Stimulated activated effector memory CD8-positive, alpha-beta T cell treated with anti-CD3 and anti-CD28 coated beads, Interleukin-12 subunit alpha, Interleukin-12 subunit beta, amount 100 ng/mL, for 72 hours (primary cell): ENCODE results near the gene MCF2L2.

Experiments used
- ATAC-seq: fragments of 150-1000 bp; cut with Tn5 transposase; 2 replicates; pipeline ENCODE4 v1.10.0; 2021
- DNase-seq, 2 donors: peaks; one replicate each; pipeline ENCODE4 v3.0.0; 2021 to 2022; ENCODE audit warnings: low spot score in 2 of 2
- H3K27ac Mint-ChIP-seq: one replicate; pipeline ENCODE4 v1.8.0; 2022; ENCODE audit warnings: mild to moderate bottlenecking, mixed read lengths
- H3K36me3 Mint-ChIP-seq: one replicate; pipeline ENCODE4 v1.8.0; 2022; ENCODE audit warnings: mild to moderate bottlenecking, mixed read lengths
- H3K4me1 Mint-ChIP-seq: one replicate; pipeline ENCODE4 v1.8.0; 2022; ENCODE audit warnings: mixed read lengths
- H3K4me3 Mint-ChIP-seq: one replicate; pipeline ENCODE4 v1.8.0; 2022; ENCODE audit warnings: mild to moderate bottlenecking, mixed read lengths
- H3K9me3 Mint-ChIP-seq: one replicate; pipeline ENCODE4 v1.8.0; 2022; ENCODE audit warnings: mixed read lengths

The MCF2L2 gene

GRCh38 chr3:183295211-183295610, 133.2 kb downstream of the MCF2L2 start:
- Mint-ChIP-seq H3K27ac (peak overlapping the region; percentile 64), H3K4me3 (no peak overlapping the region), H3K4me1 (peaks cover 6% of the 10 kb centered on the region), H3K9me3 (no peaks in the 10 kb centered on the region), H3K36me3 (peaks cover 5% of the 10 kb centered on the region)
- no peak for DNase-seq
- ATAC-seq: no peak

- DNase-seq (no peak), ATAC-seq (no peak)
- H3K27ac Mint-ChIP-seq: no peak overlapping the region
- H3K9me3 Mint-ChIP-seq: no peaks in the 10 kb centered on the region
- peaks cover 6% of the 10 kb centered on the region for H3K4me1 Mint-ChIP-seq
- H3K4me3 Mint-ChIP-seq: no peak overlapping the region
- H3K36me3 Mint-ChIP-seq: peaks cover 5% of the 10 kb centered on the region
These were observed 134.5 kb downstream of the MCF2L2 start for GRCh38 chr3:183293966-183294365.

- Mint-ChIP-seq H3K4me3 (no peak overlapping the region), H3K27ac (no peak overlapping the region), H3K4me1 (peaks cover 11% of the 10 kb centered on the region)
These were observed 136.9 kb downstream of the MCF2L2 start for GRCh38 chr3:183291497-183292031.

GRCh38 chr3:183290216-183290615, 138.2 kb downstream of the MCF2L2 start:
- Mint-ChIP-seq H3K27ac (no peak overlapping the region), H3K4me1 (peaks cover 17% of the 10 kb centered on the region), H3K9me3 (no peaks in the 10 kb centered on the region), H3K4me3 (no peak overlapping the region), H3K36me3 (peaks cover 14% of the 10 kb centered on the region)
- ATAC-seq (no peak), DNase-seq (no peak)

More at GRCh38 chr3:183291497-183292031, 136.9 kb downstream of the MCF2L2 start:
- Mint-ChIP-seq H3K9me3 (no peaks in the 10 kb centered on the region), H3K36me3 (peaks cover 7% of the 10 kb centered on the region)
- DNase-seq (no peak), ATAC-seq (no peak)

- H3K9me3 Mint-ChIP-seq: no peaks in the 10 kb centered on the region
- H3K27ac Mint-ChIP-seq: no peak overlapping the region
These were observed 140.3 kb downstream of the MCF2L2 start for GRCh38 chr3:183288117-183288516.

GRCh38 chr3:183287301-183287971, 141.0 kb downstream of the MCF2L2 start:
- DNase-seq (no peak), ATAC-seq (peak; percentile 48)
- peak overlapping the region; percentile 90 for H3K27ac Mint-ChIP-seq

More at GRCh38 chr3:183288117-183288516, 140.3 kb downstream of the MCF2L2 start:
- no peak for ATAC-seq
- no peak for DNase-seq
- H3K36me3 Mint-ChIP-seq: peaks cover 14% of the 10 kb centered on the region
- H3K4me1 Mint-ChIP-seq: peaks cover 23% of the 10 kb centered on the region
- no peak overlapping the region for H3K4me3 Mint-ChIP-seq

GRCh38 chr3:183285828-183286457, 142.5 kb downstream of the MCF2L2 start:
- peaks cover 14% of the 10 kb centered on the region for H3K36me3 Mint-ChIP-seq
- peaks cover 23% of the 10 kb centered on the region for H3K4me1 Mint-ChIP-seq
- peak; percentile 73 to 94 for DNase-seq
- ATAC-seq: peak; percentile 95
- H3K9me3 Mint-ChIP-seq: no peaks in the 10 kb centered on the region
- peak overlapping the region; percentile 90 for H3K27ac Mint-ChIP-seq
- H3K4me3 Mint-ChIP-seq: peak overlapping the region; percentile 53

More at GRCh38 chr3:183287301-183287971, 141.0 kb downstream of the MCF2L2 start:
- Mint-ChIP-seq H3K9me3 (no peaks in the 10 kb centered on the region), H3K4me3 (peak overlapping the region; percentile 53), H3K4me1 (peaks cover 23% of the 10 kb centered on the region), H3K36me3 (peaks cover 14% of the 10 kb centered on the region)

- H3K4me1 Mint-ChIP-seq: peaks cover 23% of the 10 kb centered on the region
- peak overlapping the region; percentile 53 for H3K4me3 Mint-ChIP-seq
- peaks cover 14% of the 10 kb centered on the region for H3K36me3 Mint-ChIP-seq
- peak overlapping the region; percentile 90 for H3K27ac Mint-ChIP-seq
- ATAC-seq: no peak
- H3K9me3 Mint-ChIP-seq: no peaks in the 10 kb centered on the region
- DNase-seq: no peak
These were observed 143.1 kb downstream of the MCF2L2 start for GRCh38 chr3:183285318-183285717.

- peaks cover 23% of the 10 kb centered on the region for H3K4me1 Mint-ChIP-seq
- DNase-seq (no peak), ATAC-seq (no peak)
- H3K27ac Mint-ChIP-seq: peak overlapping the region; percentile 90
- peaks cover 14% of the 10 kb centered on the region for H3K36me3 Mint-ChIP-seq
- H3K9me3 Mint-ChIP-seq: no peaks in the 10 kb centered on the region
- H3K4me3 Mint-ChIP-seq: no peak overlapping the region
These were observed 143.8 kb downstream of the MCF2L2 start for GRCh38 chr3:183284570-183284969.

- Mint-ChIP-seq H3K9me3 (no peaks in the 10 kb centered on the region), H3K36me3 (peaks cover 14% of the 10 kb centered on the region), H3K4me3 (no peak overlapping the region), H3K4me1 (peaks cover 23% of the 10 kb centered on the region), H3K27ac (no peak overlapping the region)
- DNase-seq (no peak), ATAC-seq (no peak)
These were observed 144.5 kb downstream of the MCF2L2 start for GRCh38 chr3:183283886-183284285.

GRCh38 chr3:183281126-183281797, 147.2 kb downstream of the MCF2L2 start:
- no peaks in the 10 kb centered on the region for H3K9me3 Mint-ChIP-seq
- H3K4me1 Mint-ChIP-seq: peaks cover 9% of the 10 kb centered on the region
- ATAC-seq (no peak), DNase-seq (peak in 1 of 2 donors; percentile 20)
- H3K36me3 Mint-ChIP-seq: peaks cover 7% of the 10 kb centered on the region
- H3K27ac Mint-ChIP-seq: no peak overlapping the region
- no peak overlapping the region for H3K4me3 Mint-ChIP-seq

- Mint-ChIP-seq H3K27ac (no peak overlapping the region), H3K9me3 (no peaks in the 10 kb centered on the region), H3K4me3 (no peak overlapping the region), H3K4me1 (peaks cover 6% of the 10 kb centered on the region), H3K36me3 (no peaks in the 10 kb centered on the region)
- DNase-seq (peak in 1 of 2 donors; percentile 35), ATAC-seq (no peak)
These were observed 149.0 kb downstream of the MCF2L2 start for GRCh38 chr3:183279371-183279770.

GRCh38 chr3:183278479-183279088, 149.8 kb downstream of the MCF2L2 start:
- Mint-ChIP-seq H3K4me1 (no peaks in the 10 kb centered on the region), H3K27ac (no peak overlapping the region), H3K4me3 (no peak overlapping the region), H3K36me3 (no peaks in the 10 kb centered on the region), H3K9me3 (no peaks in the 10 kb centered on the region)
- no peak for ATAC-seq
- peak in 1 of 2 donors; percentile 17 for DNase-seq

- ATAC-seq: no peak
- DNase-seq: no peak
- Mint-ChIP-seq H3K36me3 (no peaks in the 10 kb centered on the region), H3K4me1 (no peaks in the 10 kb centered on the region), H3K27ac (no peak overlapping the region), H3K9me3 (no peaks in the 10 kb centered on the region), H3K4me3 (no peak overlapping the region)
These were observed 151.2 kb downstream of the MCF2L2 start for GRCh38 chr3:183277260-183277659.

- Mint-ChIP-seq H3K27ac (no peak overlapping the region), H3K9me3 (no peaks in the 10 kb centered on the region), H3K4me3 (no peak overlapping the region), H3K4me1 (no peaks in the 10 kb centered on the region), H3K36me3 (no peaks in the 10 kb centered on the region)
- ATAC-seq: no peak
- peak in 1 of 2 donors; percentile 2 for DNase-seq
These were observed 152.5 kb downstream of the MCF2L2 start for GRCh38 chr3:183275937-183276336.
